H7 (cell line): Measurements from ENCODE around the gene A4GNT. TPM values are rescaled to one million over a fixed set of nuclear protein-coding genes. Genes with fewer than 3 reads are reported as not detected.
A peak's percentile ranks its signal among the peaks of the same experiment; 100 is the strongest.

Source experiments
- DNase-seq: peaks from one replicate; pipeline ENCODE4 v3.0.0; 2012
- H3K27me3 ChIP-seq: 2 replicates; pipeline ENCODE4 v1.6.0; 2011; ENCODE audit warnings: mild to moderate bottlenecking, low read length; ENCODE audit not compliant: control insufficient read depth, insufficient read depth
- H3K36me3 ChIP-seq: replicated peaks from 2 replicates; pipeline ENCODE4 v1.5.1; 2011; ENCODE audit warnings: low read length; ENCODE audit not compliant: control insufficient read depth, insufficient read depth
- H3K4me3 ChIP-seq: 2 replicates; pipeline ENCODE4 v1.5.1; 2011; ENCODE audit warnings: low read depth, mild to moderate bottlenecking, control low read depth, low read length, moderate library complexity; ENCODE audit not compliant: insufficient read depth
- total RNA-seq: library from RNA; depleted of rRNA; stranded (reverse); fragments of >200 nt; shearing (Covaris generic); gene quantifications from 2 replicates; pipeline ENCODE4 v1.2.3, GENCODE V29; 2014

A4GNT gene
- total RNA-seq, 1 experiment from 2014 or later = not detected

DNA sequence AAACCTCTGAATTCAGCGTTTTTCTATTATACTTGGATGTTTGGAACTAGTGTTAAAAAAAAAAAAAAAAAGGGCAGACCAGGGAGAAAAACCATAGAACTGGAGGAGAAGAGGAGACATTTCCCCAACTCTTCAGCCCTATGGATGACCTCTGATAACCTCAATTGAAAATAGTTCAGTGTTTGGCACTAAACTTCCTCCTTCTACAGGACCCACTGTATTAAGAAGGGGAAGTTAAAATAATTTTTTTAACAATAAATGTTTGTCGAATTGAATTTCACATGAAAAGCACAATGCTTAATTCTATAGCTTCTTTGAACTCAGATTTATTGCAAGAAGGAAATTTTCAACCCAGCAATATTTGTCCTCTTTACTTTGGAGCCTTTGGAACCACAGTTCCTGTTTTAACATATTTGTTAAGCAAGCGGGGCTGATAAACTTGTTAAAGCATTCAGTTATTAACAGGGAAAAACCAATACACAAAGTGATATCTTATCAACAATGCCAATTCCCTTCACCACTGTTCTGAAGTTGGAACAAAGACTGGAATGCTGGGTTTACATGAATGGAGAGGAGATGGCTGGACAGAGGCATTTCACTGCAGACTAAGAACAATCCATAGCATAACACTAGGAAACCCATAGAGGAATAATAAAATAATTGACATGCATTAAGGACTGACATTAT, 3.1 kb upstream of the A4GNT start:
- Histone ChIP-seq H3K27me3 (no peaks in the 10 kb centered on the region), H3K36me3 (no peaks in the 10 kb centered on the region), H3K4me3 (no peak overlapping the region)
- no peak for DNase-seq

GRCh38 chr3:138127636-138128365, 4.4 kb downstream of the A4GNT start:
- DNase-seq = no peak
- no peaks in the 10 kb centered on the region for H3K36me3 ChIP-seq
- no peak overlapping the region for H3K4me3 ChIP-seq
- no peaks in the 10 kb centered on the region for H3K27me3 ChIP-seq

DNA sequence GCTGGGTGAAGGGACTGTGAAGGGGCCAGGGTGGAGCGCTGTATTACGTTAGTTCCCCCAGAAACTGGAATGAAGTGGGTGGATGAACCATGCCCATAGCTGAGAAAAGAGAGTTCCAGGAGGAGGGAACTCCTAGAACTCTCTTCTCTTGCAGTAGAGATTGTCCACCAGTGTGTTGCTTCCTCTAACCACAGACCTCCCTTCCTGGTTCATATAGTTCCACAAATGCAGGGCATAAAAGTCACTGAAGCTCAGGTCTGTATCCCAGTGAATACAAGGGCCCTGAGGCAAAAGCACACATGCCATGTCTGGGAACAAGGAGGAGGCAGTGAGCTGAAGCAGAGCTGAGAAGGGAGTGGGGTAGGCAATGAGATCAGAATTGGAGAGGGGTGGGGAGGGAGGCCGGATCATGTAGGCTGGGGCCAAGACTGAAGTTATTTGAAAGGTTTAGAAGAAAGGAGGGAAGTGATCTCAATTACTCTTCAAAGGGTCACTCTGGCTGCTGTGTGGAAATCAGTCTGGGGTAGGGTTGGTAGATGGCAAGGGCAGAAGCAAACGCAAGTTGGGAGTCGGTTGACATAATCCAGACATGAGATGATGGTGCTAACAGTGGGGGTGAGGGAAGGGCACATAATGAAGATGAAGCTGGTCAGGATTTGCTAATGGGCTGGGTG, 6.5 kb downstream of the A4GNT start:
- no peak overlapping the region for H3K4me3 ChIP-seq
- no peak for DNase-seq
- H3K27me3 ChIP-seq = no peaks in the 10 kb centered on the region
- H3K36me3 ChIP-seq = no peaks in the 10 kb centered on the region

- H3K4me3 ChIP-seq = no peak overlapping the region
- H3K36me3 ChIP-seq = no peaks in the 10 kb centered on the region
- H3K27me3 ChIP-seq = no peaks in the 10 kb centered on the region
- peak; percentile 44 for DNase-seq
Observed at GRCh38 chr3:138124706-138125355, 7.4 kb downstream of the A4GNT start.

GRCh38 chr3:138124188-138124587, 8.0 kb downstream of the A4GNT start:
- Histone ChIP-seq H3K4me3 (no peak overlapping the region), H3K27me3 (no peaks in the 10 kb centered on the region), H3K36me3 (no peaks in the 10 kb centered on the region)
- DNase-seq = no peak

GRCh38 chr3:138119423-138119766, 12.8 kb downstream of the A4GNT start:
- Histone ChIP-seq H3K27me3 (no peaks in the 10 kb centered on the region), H3K4me3 (no peak overlapping the region)
- DNase-seq = no peak

DNA sequence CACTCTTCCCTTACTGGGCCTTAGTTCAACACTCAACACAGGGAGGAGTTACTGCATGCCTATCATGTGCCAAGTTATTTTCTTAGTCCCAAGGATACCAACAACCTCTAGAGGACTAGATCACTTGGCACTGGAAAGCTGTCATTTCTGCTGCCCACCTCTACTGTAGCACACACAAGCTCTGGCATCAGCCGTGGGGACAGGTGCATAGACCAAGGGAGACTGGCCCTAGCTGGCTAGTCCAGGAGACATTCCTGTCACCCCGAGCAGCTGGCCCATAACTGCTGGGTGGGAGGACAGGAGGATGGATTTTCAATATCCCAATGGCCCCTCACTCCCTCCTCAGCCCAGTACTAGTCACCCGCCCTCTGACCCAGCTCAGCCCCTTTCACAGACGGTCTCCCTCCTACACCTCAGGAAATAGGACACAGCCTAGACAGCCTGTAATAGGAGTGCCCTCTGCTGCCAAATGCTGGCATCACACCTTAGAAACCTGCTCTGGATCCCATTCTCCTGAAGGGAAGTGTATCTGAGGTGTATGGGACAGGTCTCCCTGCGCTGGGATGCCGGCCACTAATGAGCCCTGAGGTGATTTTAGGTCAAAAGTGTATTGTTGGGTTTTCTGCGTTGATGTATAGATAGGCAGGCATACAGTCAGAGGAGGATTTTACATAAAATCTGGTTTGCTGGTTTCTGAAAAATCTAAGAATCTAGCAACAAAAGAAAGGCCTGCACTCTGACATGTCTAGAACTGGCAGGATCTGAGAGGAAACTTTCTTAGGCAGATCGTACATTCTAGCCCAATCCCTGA, 13.4 kb downstream of the A4GNT start:
- H3K27me3 ChIP-seq = no peaks in the 10 kb centered on the region
- peak; percentile 79 for DNase-seq

More at GRCh38 chr3:138119423-138119766, 12.8 kb downstream of the A4GNT start:
- no peaks in the 10 kb centered on the region for H3K36me3 ChIP-seq

DNA sequence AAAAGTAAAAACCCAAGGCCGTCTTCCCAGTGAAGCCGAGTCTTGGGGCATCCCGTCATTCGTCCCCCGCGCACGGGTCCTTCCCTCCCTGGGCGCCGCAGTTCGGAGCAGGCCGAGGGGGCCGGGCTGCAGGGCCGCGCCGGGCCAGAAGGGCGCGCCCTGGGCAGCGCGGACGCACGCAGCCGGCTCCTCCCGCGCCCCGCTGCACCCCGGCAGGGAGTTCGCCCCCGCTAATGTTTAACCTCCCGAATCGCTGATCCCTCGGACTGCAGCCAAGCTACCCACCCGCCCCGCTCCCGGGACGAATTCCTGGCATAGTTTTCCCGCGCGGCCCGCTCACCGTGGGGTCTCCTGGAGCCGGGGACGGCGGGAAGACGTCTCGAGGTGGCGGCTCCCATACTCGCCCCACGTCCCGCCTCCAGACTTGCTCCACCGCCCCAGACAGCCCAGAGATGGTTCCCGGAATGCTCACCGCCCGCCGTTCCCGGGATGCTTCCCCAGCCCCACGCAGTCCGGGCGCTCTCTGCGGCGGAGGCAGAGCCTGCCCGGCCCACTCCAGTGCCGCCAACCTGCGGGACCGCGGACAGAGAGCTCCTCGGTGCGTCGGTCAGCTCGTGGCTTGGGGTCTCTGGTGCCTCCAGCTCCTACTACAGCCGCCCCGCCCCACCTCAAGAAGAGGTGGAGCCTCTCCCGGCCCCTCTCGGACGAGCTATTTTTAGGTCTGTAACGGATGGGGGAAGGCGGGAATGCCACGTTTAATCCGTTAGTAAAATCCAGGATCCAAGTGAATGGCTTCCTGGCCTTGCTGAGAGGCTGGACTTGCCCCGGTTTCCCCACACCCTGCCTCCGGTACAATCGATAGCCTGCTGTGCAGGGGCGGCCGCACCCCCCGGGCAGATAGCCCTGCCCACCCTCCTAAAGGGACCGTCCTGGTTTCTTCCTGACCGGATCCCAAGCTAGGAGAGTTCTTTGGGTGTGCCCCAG, 16.9 kb downstream of the A4GNT start, which contains the start of gene DZIP1L:
Gene DZIP1L (minus strand): TSS at position 621 of the 984 bp plus-strand sequence. CDS start 11,637 bp downstream, outside the sequence.
- H3K36me3 ChIP-seq = no peaks in the 10 kb centered on the region; the same call in 1 of the 2 replicates
- DNase-seq = peak; percentile 89
- H3K27me3 ChIP-seq = no peaks in the 10 kb centered on the region
- H3K4me3 ChIP-seq = peak within 1 kb of the TSS; percentile 85

More for the DNA sequence above, 13.4 kb downstream of the A4GNT start:
- no peaks in the 10 kb centered on the region for H3K36me3 ChIP-seq
- H3K4me3 ChIP-seq = no peak overlapping the region

DNA sequence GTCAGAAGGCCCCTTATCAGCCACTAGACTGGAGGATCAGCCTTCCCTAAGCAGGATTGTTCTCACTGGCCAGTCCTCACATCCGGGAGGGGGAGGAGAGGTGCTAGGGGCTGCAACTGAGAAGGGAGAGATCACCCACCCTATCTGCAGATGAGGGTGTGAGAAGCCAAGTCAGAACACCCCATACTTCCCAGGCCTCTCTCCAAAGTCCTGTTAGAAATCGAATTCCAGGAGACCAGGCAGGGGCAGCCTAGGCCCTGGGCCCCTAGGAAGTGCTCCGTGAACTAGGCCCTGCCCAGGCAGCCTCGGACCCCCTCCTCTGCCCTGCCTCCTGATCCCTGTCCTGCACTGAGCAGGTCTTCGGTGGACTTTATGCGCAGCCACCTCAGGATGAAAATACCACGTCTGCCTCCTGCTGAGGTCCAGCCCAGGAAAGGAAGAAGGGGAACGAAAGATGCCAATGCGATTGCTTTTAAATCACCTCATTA, 17.7 kb downstream of the A4GNT start:
- Histone ChIP-seq H3K27me3 (no peaks in the 10 kb centered on the region), H3K4me3 (peak overlapping the region; percentile 85), H3K36me3 (no peaks in the 10 kb centered on the region; the same call in 1 of the 2 replicates)
- DNase-seq = peak; percentile 61

DNA sequence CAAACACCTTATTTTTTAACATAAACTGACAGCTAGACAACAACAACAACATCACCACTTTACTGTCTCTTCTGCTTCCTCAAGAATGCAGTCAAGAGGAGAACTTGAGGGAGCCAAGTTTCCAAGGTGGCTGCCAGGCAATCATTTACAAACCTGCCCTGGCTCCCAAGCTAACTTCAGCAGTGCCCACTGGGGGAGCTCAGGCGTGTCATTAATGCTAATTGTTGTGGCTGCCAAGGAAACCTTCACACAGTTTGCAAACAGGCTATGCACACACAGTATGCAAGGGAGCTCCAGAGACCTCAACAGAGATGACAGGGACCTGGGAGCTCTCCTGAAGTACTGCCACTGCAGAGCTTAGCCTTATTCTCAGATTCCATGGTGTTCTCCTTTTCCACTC, 18.9 kb downstream of the A4GNT start:
- Histone ChIP-seq H3K36me3 (no peaks in the 10 kb centered on the region; the same call in 1 of the 2 replicates), H3K4me3 (no peak overlapping the region), H3K27me3 (no peaks in the 10 kb centered on the region)
- peak; percentile 46 for DNase-seq

- no peaks in the 10 kb centered on the region for H3K27me3 ChIP-seq
- no peaks in the 10 kb centered on the region; the same call in 1 of the 2 replicates for H3K36me3 ChIP-seq
- DNase-seq = no peak
- H3K4me3 ChIP-seq = no peak overlapping the region
Observed at GRCh38 chr3:138112362-138112761, 19.8 kb downstream of the A4GNT start.

DNA sequence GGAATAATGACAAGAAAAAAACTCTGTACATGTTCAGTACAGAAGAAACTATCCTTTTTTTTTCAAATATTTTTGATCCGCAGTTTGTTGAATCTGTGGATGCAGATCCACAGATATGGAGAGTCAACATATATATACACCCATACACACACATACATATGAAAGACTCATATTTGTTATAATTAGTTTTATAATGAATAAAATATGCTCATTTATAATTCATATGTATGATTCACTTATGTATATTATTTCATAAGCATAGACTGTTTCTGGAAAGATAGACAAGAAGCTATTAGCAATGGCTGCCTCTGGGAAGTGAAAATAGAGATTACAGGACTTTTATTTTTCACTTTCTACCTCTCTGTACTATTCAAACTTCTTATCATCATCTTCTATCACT, 26.6 kb downstream of the A4GNT start:
- DNase-seq = no peak
- Histone ChIP-seq H3K27me3 (no peaks in the 10 kb centered on the region), H3K36me3 (no peaks in the 10 kb centered on the region; the same call in 1 of the 2 replicates), H3K4me3 (no peak overlapping the region)

GRCh38 chr3:138103466-138103865, 28.7 kb downstream of the A4GNT start:
- Histone ChIP-seq H3K36me3 (no peaks in the 10 kb centered on the region; the same call in 1 of the 2 replicates), H3K27me3 (no peaks in the 10 kb centered on the region), H3K4me3 (no peak overlapping the region)
- DNase-seq = no peak
